B cell (primary cell): ENCODE results near the gene PHIP.

ENCODE experiments used
- CTCF ChIP-seq: fragments of 200-600 bp; IDR thresholded peaks from one replicate; pipeline ENCODE4 v1.8.0; 2022; ENCODE audit warnings: antibody characterized with exemption, mild to moderate bottlenecking
- EZH2 ChIP-seq: IDR thresholded peaks from 2 replicates; pipeline ENCODE4 v1.6.1; 2012; ENCODE audit warnings: borderline replicate concordance, low read depth, mild to moderate bottlenecking, moderate library complexity, low read length; ENCODE audit not compliant: insufficient read depth, poor library complexity, severe bottlenecking

- TF ChIP-seq EZH2 (no peak), CTCF (no peak)
Measured at GRCh38 chr6:78962448-78962847, 115.6 kb downstream of the PHIP start.
